COR-L47 (cell line): ENCODE data around the gene OR10H5.

ENCODE experiments used
- DNase-seq: peaks from one replicate; lab custom pipeline; 2025; lab: John Stamatoyannopoulos, UW

The OR10H5 gene

GRCh38 chr19:15850385-15850784, 62.9 kb downstream of the OR10H5 start:
- no peak for DNase-seq
